Retinal pigment epithelial cell (primary cell): ENCODE measurements around the gene SIK3.

Experiments
- DNase-seq: peaks from one replicate; pipeline ENCODE4 v3.0.0-alpha.2; 2010; ENCODE audit warnings: low read depth
- H3K4me3 ChIP-seq: 2 replicates; pipeline ENCODE4 v1.5.1; 2011; ENCODE audit warnings: mild to moderate bottlenecking, low read length, control low read depth, moderate library complexity
- TF ChIP-seq, protein P1 (sequence below): conservative IDR thresholded peaks from 2 replicates; pipeline ENCODE4 v1.5.1; 2011; ENCODE audit warnings: low read depth, low read length, control low read depth, inconsistent platforms

The SIK3 gene

DNA sequence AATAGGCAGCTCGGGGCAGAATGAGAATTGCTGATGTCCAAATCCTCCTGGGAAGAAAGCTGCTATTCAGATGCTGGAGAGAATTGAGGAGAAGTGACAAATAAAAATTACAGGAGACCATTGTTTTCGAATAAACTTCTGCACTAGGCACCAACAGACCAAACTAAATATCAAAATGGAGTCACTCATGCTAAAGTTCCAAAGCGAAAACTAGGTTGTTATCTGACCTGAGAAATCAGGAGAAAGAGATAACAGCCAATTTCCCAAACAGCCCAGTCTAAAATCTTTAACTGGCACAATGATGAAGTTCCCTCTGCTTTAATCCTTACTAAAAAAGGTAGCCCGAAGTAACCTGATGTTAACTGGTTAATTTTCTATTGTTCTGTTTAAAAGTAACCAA is 148.0 kb downstream of the SIK3 start:
- no peak overlapping the region for H3K4me3 ChIP-seq
- no peak for DNase-seq
- TF ChIP-seq, protein P1, sequence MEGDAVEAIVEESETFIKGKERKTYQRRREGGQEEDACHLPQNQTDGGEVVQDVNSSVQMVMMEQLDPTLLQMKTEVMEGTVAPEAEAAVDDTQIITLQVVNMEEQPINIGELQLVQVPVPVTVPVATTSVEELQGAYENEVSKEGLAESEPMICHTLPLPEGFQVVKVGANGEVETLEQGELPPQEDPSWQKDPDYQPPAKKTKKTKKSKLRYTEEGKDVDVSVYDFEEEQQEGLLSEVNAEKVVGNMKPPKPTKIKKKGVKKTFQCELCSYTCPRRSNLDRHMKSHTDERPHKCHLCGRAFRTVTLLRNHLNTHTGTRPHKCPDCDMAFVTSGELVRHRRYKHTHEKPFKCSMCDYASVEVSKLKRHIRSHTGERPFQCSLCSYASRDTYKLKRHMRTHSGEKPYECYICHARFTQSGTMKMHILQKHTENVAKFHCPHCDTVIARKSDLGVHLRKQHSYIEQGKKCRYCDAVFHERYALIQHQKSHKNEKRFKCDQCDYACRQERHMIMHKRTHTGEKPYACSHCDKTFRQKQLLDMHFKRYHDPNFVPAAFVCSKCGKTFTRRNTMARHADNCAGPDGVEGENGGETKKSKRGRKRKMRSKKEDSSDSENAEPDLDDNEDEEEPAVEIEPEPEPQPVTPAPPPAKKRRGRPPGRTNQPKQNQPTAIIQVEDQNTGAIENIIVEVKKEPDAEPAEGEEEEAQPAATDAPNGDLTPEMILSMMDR = no peak

DNA sequence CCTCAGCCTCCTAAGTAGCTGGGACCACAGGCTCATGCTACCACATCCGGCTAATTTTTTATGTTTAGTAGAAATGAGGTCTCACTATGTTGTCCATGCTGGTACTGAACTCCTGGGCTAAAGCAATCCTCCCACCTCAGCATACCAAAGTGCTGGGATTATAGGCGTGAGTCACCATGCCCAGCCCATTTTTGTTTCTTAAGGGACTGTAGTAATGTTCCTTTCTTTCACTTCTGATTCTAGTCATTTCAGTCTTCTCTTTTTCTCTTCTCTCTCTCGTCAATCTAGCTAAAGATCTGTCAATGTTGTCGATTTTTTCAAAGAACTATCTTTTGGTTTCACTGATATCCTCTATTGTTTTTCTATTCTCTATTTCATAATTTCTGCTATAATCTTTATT is 149.8 kb downstream of the SIK3 start:
- no peak for DNase-seq
- TF ChIP-seq, protein P1 = no peak

GRCh38 chr11:116946414-116946813 is 151.8 kb downstream of the SIK3 start:
- no peak overlapping the region for H3K4me3 ChIP-seq
- DNase-seq = no peak
- TF ChIP-seq, protein P1 = no peak

More for the DNA sequence above, 149.8 kb downstream of the SIK3 start:
- H3K4me3 ChIP-seq = no peak overlapping the region

GRCh38 chr11:116939499-116939898 is 158.7 kb downstream of the SIK3 start:
- DNase-seq = no peak
- TF ChIP-seq, protein P1 = no peak
- H3K4me3 ChIP-seq = no peak overlapping the region

DNA sequence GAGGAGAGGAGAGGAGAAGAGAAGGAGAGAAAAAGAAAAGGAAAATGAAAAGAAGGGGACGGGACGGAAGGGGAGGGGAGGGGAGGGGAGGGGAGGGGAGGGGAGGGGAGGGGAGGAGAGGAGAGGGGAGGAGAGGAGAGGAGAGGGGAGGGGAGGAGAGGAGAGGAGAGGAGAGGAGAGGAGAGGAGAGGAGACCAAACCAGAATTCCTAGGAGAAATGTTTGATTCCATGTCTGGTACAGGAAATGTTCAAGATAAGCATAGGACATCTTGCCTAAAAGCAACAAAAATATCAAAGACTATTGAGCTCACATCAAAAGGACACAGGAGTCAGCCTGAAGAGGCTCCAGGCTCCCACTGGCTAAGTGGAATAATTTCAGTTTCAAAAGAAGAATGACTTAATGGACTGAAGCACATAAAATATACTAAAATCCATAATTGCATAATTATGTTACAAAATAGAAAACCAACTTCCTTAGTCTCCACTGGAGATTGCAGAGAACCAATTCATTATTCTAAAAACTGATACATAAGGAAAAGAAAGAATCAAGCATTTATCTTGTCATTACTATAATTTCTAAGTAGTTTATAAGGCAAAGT is 159.7 kb downstream of the SIK3 start:
- DNase-seq = no peak
- TF ChIP-seq, protein P1 = no peak
- H3K4me3 ChIP-seq = no peak overlapping the region

DNA sequence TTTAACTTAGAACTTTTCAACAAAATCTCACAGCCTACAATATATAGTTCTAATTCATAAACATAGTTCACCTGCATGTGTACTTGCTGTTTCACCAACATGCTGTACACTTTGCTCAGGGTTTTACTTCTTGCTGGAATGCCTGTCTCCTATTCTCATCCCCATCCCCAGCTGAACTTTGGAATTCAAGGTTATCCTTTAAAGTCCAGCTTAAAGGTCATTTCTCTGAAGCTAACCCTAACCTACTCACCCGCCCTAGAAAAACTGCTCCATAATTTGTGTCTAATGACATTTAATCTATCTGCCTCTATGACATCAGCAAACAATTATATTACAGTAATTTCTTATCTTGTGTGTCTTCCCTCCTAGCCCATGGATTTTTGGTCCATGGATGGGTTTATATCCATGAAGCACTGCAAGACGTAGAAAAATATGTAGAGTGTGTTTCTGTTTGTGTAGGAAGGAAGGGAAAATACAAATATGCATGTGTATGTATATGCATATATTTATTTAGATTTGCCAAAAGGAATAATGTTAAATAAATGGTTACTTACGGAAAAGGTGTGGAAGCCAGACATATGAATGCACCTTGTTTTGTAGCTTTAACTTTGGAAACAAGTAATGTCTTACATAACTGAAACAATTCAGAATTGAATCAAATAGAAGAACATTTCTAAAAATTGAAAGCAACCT is 161.3 kb downstream of the SIK3 start:
- H3K4me3 ChIP-seq = no peak overlapping the region
- no peak for DNase-seq
- TF ChIP-seq, protein P1 = no peak

DNA sequence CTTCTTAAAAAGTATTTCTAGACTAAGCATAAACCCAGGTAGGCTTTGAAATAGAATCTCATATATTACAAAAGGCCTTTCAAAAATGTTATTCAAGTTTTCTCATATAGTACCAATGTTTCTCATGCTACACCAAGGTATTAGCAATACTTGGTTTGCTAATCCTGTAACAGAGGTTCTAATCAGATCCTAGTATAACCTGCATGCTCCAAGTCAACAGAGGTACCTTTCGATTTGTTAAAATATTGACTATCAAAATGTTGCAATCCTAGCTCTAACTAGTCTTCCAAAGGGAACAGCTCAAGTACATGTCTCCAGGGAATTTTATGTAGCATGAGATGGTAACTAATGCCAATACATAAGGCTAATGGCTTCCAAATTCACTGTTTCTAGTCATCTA is 162.7 kb downstream of the SIK3 start:
- TF ChIP-seq, protein P1 = no peak
- H3K4me3 ChIP-seq = no peak overlapping the region
- no peak for DNase-seq
